CD4-positive, alpha-beta T cell (primary cell): ENCODE data around the gene METTL15. TPM values are rescaled to one million over a fixed set of nuclear protein-coding genes. Genes with fewer than 3 reads are reported as not detected.
"Not testable (repeated sequence)": the region's sequence is repeated elsewhere in the genome, so short reads cannot be mapped to it uniquely, and the experiment has no call there.

Source experiments
- ATAC-seq: fragments of 200-7000 bp; cut with Tn5 transposase; one replicate; pipeline ENCODE4 v1.10.0; 2022; ENCODE audit warnings: mild to moderate bottlenecking; ENCODE audit not compliant: poor library complexity
- CTCF ChIA-PET: fragments of 350-600 bp; sonication (Branson Sonifier 250); formaldehyde crosslinking; loops from one replicate; lab custom pipeline; 2021; ENCODE audit warnings: antibody characterized with exemption, inconsistent platforms; lab: Charles Lee
- POLR2A ChIA-PET: fragments of 350-600 bp; sonication (Branson Sonifier 250); formaldehyde crosslinking; loops from one replicate; lab custom pipeline; 2021; ENCODE audit warnings: antibody characterized with exemption, inconsistent platforms; lab: Charles Lee
- DNase-seq, 14 experiments: peaks; one replicate each; pipeline ENCODE4 v3.0.0-alpha.2; 2013 to 2020; ENCODE audit warnings: mixed read lengths in 2 of 14
- H3K27ac ChIP-seq, 2 donors: one replicate each; pipeline versions ENCODE4 v1.5.1 to v1.7.0; 2013; ENCODE audit warnings: low read length in 2 of 2, low read depth in 1 of 2, mild to moderate bottlenecking in 1 of 2
- H3K27me3 ChIP-seq, 2 experiments: 1 replicate in 1 of 2; 2 replicates in 1 of 2; pipeline versions ENCODE4 v1.6.1 to v1.7.0; 2013; ENCODE audit warnings: low read length in 2 of 2, control low read depth in 1 of 2, mild to moderate bottlenecking in 1 of 2, moderate library complexity in 1 of 2; ENCODE audit not compliant: insufficient read depth in 2 of 2, control insufficient read depth in 1 of 2
- H3K36me3 ChIP-seq: one replicate; pipeline ENCODE4 v1.6.1; 2013; ENCODE audit warnings: low read length, control low read depth; ENCODE audit not compliant: insufficient read depth
- H3K4me1 ChIP-seq: one replicate; pipeline ENCODE4 v1.6.1; 2013; ENCODE audit warnings: low read length, control low read depth; ENCODE audit not compliant: insufficient read depth
- H3K4me3 ChIP-seq: one replicate; pipeline ENCODE4 v1.5.1; 2013; ENCODE audit warnings: mild to moderate bottlenecking, low read length, moderate library complexity
- H3K9me3 ChIP-seq, 2 experiments: 1 replicate in 1 of 2; 2 replicates in 1 of 2; pipeline versions ENCODE4 v1.6.1 to v1.7.0; 2013; ENCODE audit warnings: low read length in 2 of 2, mild to moderate bottlenecking in 2 of 2, control low read depth in 1 of 2, moderate library complexity in 1 of 2; ENCODE audit not compliant: control insufficient read depth in 1 of 2, insufficient read depth in 1 of 2
- H3K27ac Mint-ChIP-seq: one replicate; pipeline ENCODE4 v1.8.0; 2020; ENCODE audit warnings: mixed read lengths
- H3K27me3 Mint-ChIP-seq: one replicate; pipeline ENCODE4 v1.8.0; 2021; ENCODE audit warnings: mixed read lengths
- H3K36me3 Mint-ChIP-seq: one replicate; pipeline ENCODE4 v1.8.0; 2021; ENCODE audit warnings: low read depth, mixed read lengths
- H3K4me1 Mint-ChIP-seq: one replicate; pipeline ENCODE4 v1.8.0; 2021; ENCODE audit warnings: low read depth, mixed read lengths
- H3K4me3 Mint-ChIP-seq: one replicate; pipeline ENCODE4 v1.8.0; 2020; ENCODE audit warnings: mild to moderate bottlenecking, mixed read lengths
- H3K9me3 Mint-ChIP-seq: one replicate; pipeline ENCODE4 v1.8.0; 2020; ENCODE audit warnings: mixed read lengths
- CTCF ChIP-seq: fragments of 200-600 bp; IDR thresholded peaks from one replicate; pipeline ENCODE4 v1.8.0; 2022; ENCODE audit warnings: antibody characterized with exemption, mild to moderate bottlenecking
- intact Hi-C, 2 experiments: fragments of 100-400 bp; cut with DNase I in 1 of 2; cut with micrococcal nuclease in 1 of 2; formaldehyde crosslinking; loops; one replicate each; pipeline versions ENCODE4 v1.15.1 to v1.9.0; 2023 to 2025; cut with DNase I, micrococcal nuclease
- total RNA-seq, 174 experiments: library from RNA in 2 of 174; stranded (reverse) in 2 of 174; gene quantifications; one replicate each; pipeline ENCODE4 v1.2.3 and lab custom pipeline; 2021 to 2026

METTL15 gene
- total RNA-seq, 2 experiments from 2014 or later, result 3.5 to 4.4 TPM

DNA sequence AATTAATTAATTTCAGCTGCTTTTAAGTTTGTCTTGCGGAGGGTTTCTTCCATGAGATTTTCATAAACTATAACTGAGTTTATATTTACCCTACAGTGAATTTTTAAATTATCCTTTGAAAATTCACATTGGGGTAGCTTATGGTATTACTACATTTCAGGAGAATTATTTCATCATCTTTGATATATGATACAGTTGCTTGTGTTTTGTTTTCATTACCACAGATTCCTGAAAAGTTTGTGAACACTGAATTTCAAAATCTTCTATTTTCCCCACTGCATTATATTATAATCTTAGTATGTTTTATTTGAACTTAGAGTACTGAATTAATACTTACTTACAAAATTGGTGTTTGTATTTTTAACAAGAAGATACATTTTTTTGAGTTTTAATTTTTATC, 24.4 kb downstream of the METTL15 start:
- Mint-ChIP-seq H3K4me3 (no peak overlapping the region), H3K36me3 (peaks cover 69% of the 10 kb centered on the region), H3K4me1 (no peaks in the 10 kb centered on the region), H3K27ac (no peak overlapping the region), H3K9me3 (no peaks in the 10 kb centered on the region), H3K27me3 (no peaks in the 10 kb centered on the region)
- no peak for DNase-seq
- H3K27me3 ChIP-seq, result no peaks in the 10 kb centered on the region
- POLR2A ChIA-PET, result no interaction called here
- no peak for ATAC-seq
- H3K4me3 ChIP-seq, result no peak overlapping the region
- peaks cover 7% of the 10 kb centered on the region for H3K36me3 ChIP-seq
- no peak for TF ChIP-seq CTCF
- H3K27ac ChIP-seq, result no peak overlapping the region
- peaks cover 0 to 5% of the 10 kb centered on the region in 2 experiments for H3K9me3 ChIP-seq
- CTCF ChIA-PET, result no interaction called here
- H3K4me1 ChIP-seq, result no peaks in the 10 kb centered on the region
- intact Hi-C loops, result loop anchor here in 1 of 2 experiments (5.0 kb wide), 1 partner anchor 40 kb away; no protein-coding TSS in a partner anchor

- Mint-ChIP-seq H3K27ac (no peak overlapping the region), H3K4me3 (no peak overlapping the region), H3K9me3 (peaks cover 2% of the 10 kb centered on the region), H3K4me1 (no peaks in the 10 kb centered on the region), H3K27me3 (no peaks in the 10 kb centered on the region), H3K36me3 (peaks cover 75% of the 10 kb centered on the region)
- intact Hi-C loops, result loop anchor here in 1 of 2 experiments (5.0 kb wide), 1 partner anchor 41 kb away; no protein-coding TSS in a partner anchor
- Histone ChIP-seq H3K36me3 (peaks cover 7% of the 10 kb centered on the region), H3K27me3 (no peaks in the 10 kb centered on the region), H3K4me3 (no peak overlapping the region), H3K4me1 (no peaks in the 10 kb centered on the region), H3K27ac (no peak overlapping the region), H3K9me3 (peaks cover 0 to 10% of the 10 kb centered on the region in 2 experiments)
- no peak for DNase-seq
- CTCF ChIA-PET, result no interaction called here
- POLR2A ChIA-PET, result no interaction called here
- TF ChIP-seq CTCF, result no peak
- ATAC-seq, result no peak
Measured at GRCh38 chr11:28133146-28133545, 25.0 kb downstream of the METTL15 start.

GRCh38 chr11:28136157-28136556, 28.0 kb downstream of the METTL15 start:
- H3K9me3 Mint-ChIP-seq, H3K36me3 ChIP-seq, H3K4me3 Mint-ChIP-seq, H3K4me1 ChIP-seq, H3K4me3 ChIP-seq, H3K4me1 Mint-ChIP-seq, DNase-seq, intact Hi-C loops, ATAC-seq, H3K27me3 ChIP-seq, H3K27me3 Mint-ChIP-seq, H3K27ac ChIP-seq, H3K27ac Mint-ChIP-seq, CTCF ChIA-PET, POLR2A ChIA-PET: not testable (repeated sequence)
- peaks cover 9 to 31% of the 10 kb centered on the region in 2 experiments for H3K9me3 ChIP-seq
- H3K36me3 Mint-ChIP-seq, result peaks cover 81% of the 10 kb centered on the region

- Histone ChIP-seq H3K4me1 (no peaks in the 10 kb centered on the region), H3K36me3 (peaks cover 7% of the 10 kb centered on the region), H3K4me3 (no peak overlapping the region), H3K9me3 (peaks cover 9 to 31% of the 10 kb centered on the region in 2 experiments), H3K27me3 (no peaks in the 10 kb centered on the region), H3K27ac (no peak overlapping the region)
- ATAC-seq (no peak), DNase-seq (no peak)
- Mint-ChIP-seq H3K4me3 (no peak overlapping the region), H3K27ac (no peak overlapping the region), H3K36me3 (peaks cover 91% of the 10 kb centered on the region), H3K27me3 (no peaks in the 10 kb centered on the region), H3K9me3 (peaks cover 5% of the 10 kb centered on the region), H3K4me1 (no peaks in the 10 kb centered on the region)
- no peak for TF ChIP-seq CTCF
- ChIA-PET POLR2A (no interaction called here), CTCF (no interaction called here)
- intact Hi-C loops, result no loop called here
Measured at GRCh38 chr11:28137366-28137765, 29.2 kb downstream of the METTL15 start.
